OCI-M2 (cell line): ENCODE data around the gene SMYD3.
A peak's percentile ranks its signal among the peaks of the same experiment; 100 is the strongest.

Experiments
- DNase-seq: peaks from one replicate; lab custom pipeline; 2025; ENCODE audit not compliant: unreplicated experiment; lab: John Stamatoyannopoulos, UW

Gene SMYD3

DNA sequence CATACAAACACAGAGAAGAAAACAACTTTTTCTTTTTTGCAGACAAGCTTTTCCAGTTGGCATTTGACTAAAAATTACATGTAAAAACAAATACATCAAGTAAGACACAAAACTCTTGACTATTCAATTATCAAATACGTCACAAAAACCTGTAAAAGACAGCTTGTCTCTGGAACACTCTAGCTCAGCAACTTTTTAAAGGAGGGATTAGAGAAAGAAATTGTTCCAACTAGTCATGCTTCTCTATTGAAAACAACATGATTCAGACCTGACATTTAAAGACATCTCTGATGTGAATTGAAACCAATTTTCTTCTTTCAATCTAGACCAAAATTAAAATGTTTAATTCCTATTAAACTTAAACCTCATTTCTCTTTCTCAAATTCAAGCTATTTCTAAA, 30.3 kb downstream of the SMYD3 start:
- DNase-seq: no peak

DNA sequence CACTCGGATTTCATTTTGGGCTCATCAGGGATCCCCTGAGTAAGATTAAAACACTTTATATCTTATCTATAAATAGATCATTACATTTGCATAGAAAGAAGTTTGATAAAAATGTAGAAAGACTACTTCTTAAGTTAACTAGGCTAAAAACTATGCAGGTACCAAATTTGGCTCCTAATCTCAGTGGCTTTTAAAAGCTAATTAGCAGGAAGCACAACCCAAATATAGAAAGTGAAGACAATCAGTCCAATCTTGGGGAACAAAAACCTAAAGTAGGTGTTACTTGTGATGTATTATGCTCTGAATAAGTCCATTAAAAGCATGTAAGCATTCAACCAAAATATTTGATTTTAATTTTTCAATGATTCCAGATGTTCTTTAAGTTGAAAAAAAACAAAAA, 35.4 kb downstream of the SMYD3 start:
- DNase-seq: no peak

DNA sequence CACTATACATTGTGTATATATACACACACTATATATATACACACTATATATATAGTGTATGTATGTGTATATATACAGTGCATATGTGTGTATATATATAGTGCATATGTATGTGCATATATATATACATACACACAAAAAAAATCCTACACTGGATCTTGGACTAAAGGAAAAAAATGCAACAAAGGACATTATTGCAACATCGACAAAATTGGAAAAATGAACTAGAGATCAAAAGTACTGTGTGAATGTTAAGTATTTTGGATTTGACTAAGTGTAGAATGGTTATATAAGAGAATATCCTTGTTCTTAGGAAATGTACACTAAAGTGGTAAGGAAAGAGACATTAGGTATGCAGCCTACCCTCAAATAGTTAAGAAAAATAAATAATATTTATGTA, 36.5 kb downstream of the SMYD3 start:
- DNase-seq: no peak

DNA sequence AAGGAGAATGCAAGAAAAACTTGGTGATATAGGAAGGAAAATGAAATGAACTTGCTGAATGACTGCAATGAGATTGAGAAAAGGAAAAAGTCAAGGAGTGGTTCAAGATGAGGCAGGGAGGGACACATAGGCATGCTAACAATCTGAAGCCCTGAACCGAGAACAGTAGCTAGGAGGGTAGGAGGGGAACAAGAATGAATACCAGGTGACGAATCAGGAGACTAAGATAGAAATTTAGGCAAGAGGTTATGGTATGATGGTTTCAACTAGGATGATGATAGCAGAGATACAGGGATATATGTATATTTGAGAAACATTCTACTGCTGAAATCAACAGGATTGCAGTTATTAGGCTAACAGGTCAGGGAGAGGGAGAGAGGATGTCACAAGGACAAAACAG, 44.1 kb downstream of the SMYD3 start:
- DNase-seq: no peak

DNA sequence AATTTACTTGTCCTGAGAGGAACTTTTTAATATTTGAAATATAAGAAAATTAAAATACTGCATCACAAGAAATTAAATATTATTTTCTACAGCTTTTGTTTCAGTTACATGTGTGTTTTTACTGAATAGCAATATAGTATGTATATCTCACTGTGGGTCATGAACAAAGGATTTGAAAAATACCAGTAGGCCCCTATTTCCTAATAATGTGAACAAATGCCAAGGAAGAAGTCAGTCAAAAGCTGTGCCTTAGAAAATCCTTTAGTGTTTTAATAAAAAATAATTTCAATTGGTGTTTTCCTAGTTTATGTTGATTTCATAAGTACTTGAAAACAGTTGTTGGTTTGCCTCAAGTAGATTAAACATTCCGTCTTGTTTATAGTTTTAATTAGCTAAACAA, 46.7 kb downstream of the SMYD3 start:
- no peak for DNase-seq

DNA sequence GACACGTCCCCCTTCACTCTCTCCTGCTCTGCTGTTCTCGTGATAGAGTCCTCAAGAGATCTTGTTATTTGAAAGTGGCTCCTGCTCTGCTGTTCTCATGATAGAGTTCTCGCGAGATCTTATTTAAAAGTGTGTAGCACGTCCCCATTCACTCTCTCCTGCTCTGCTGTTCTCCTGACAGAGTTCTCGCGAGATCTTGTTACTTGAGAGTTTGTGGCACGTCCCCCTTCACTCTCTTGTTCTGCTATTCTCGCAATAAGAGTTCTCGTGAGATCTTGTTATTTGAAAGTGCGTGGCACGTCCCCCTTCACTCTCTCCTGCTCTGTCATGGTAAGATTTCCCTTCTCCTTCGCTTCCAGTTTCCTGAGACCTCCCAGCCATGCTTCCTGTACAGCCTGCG, 47.9 kb downstream of the SMYD3 start:
- no peak for DNase-seq

DNA sequence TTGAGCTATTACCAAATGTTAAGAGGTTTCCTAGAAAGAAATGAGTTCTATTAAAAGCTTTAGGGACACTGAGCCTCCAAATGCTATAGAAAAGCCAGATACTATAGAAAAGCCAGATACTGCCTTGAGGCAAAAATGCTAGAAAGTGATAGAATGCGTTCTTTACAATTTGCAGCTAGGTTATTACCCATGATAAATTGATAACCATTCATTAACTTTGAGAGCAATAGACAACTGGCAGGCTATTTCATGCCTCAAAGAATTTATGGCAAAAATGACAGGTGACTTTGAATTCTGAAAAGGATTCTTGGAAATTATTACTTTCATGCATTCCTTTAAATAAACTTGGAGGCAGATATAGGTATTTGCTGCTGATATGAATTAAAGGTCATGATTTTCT, 51.6 kb downstream of the SMYD3 start:
- no peak for DNase-seq

DNA sequence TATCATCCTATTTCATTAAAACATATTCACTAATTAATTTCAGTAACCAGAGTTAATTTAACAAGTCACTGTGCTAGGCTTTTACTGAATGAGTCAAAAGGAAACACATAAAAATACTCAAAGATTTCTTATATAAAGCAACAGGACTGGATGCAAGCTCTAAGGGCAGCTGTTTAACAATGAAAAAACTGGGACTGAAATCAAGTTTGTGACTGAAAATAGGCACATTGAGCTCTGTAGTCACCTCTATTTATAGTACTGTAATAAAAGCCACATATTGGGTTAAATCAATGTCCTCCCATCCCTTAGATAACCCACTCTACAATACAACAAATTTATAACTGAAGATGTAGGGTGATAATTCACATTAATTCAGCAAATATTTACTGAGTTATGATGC, 52.4 kb downstream of the SMYD3 start:
- DNase-seq: no peak

DNA sequence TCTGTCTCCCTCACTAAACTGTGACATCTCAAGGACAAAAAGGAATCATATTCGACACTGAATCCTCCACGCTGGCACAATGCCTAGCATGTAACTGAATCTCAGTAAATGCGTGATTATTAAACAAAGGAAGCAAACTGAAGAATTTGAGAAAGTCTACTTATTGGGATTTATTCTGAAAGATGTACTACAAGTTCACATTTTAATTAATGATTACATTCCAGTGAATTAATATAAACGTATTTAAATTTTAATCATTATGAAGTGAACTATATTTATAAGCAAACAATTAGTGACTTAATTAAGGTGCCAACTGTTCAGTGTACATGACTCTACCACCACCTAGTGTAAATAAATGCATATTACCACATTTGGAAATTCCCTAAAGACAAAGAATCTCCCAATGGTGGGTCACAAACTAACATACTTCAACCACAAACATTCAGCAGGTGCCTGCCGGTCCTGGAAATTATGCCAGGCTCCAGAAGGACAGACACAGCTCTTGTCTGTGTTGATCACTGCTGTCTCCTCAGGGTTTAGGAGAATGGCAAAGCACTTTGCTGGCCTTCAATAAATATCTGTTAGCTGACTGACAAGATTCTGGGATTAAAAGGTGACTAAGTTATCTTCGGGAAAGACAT, 56.3 kb downstream of the SMYD3 start:
- no peak for DNase-seq

DNA sequence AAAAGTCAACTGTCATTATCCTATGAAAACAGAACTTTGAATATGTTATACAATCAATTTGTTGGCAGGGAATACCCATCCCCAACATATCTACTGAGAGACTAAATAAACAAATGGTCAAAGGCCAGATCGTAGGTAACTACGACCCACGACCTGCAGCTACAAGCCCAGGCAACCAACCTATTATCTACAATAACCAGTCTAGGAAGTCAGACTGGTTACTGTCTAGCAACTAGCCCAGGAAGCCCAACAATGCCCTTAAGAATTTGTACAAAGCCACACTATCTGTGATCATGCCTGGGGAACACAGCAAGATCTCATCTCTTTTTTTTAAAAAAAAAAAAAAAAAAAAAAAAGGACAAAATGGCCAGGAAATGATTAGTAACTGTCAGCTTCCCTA, 58.7 kb downstream of the SMYD3 start:
- no peak for DNase-seq

DNA sequence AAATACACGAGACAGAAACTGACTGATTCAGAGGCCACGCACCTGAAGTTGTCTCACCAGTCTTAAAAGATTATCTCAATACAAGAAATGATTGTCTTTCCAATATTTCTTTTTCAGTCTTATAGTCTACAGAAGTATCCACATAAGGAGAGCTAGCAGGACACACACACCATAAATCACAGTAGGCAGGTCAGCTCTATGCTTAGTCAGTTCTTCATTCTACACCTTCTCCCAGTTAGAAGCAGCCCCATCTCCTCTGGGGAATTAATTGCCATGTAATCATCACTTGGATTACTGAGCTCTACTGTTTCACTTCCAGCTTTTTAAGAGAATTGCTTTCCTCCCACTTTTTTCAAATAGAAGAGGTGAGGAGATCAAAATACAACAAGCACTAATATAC, 59.6 kb downstream of the SMYD3 start:
- no peak for DNase-seq

DNA sequence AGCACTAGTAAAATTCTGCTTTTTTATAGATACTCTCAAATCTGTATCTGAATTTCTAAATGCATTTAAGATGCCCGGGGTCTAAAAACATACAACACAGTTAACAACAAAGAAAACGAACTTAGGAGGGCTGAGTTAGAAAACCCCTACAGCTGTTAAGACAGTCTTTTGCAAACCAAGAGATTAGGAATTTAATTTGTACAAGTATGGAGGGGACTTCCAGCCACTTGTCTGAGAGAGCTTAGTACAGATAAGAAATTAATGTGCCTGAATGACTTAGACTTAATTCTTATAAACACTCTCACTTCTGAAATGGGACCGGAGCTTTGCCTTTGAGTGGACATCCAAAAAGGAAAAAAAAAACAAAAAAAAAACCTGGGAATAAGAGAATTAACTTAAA, 61.6 kb downstream of the SMYD3 start:
- no peak for DNase-seq

DNA sequence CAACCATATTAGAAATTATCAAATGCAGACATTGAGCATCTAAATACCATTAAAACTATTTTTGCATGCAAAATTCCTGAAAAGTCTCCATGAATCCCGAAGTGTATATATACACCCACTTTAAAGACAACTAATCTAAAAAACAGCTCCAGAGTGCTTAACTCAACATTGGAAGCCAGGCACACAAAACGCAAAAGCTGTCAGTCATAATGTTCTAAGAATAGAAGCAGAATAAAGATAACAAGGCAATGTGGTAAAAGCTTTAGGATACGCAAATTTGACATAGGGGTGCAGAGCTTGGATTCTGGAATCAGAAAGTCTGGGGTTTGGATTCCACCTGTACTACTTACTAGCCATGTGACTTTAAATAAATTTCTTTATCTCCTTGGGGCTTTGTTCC, 62.5 kb downstream of the SMYD3 start:
- no peak for DNase-seq

DNA sequence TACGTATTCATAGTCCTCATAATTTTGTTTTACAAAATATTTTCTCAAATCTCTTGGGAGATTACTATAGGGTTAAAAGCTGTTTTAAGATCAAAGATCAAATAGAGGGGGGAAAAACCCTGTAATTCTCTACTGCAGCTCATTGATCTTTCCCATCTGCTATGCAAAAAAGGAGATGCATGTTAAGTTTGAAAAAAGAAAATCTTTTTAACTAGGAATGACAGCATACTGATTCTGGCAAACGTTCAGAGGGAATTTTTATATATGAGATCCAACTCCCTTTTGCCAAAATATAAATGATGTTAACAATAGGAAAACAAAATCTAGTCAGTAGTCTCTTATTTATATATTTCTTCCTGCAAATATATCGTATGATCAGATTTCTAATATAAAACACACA, 69.1 kb downstream of the SMYD3 start:
- DNase-seq: no peak

DNA sequence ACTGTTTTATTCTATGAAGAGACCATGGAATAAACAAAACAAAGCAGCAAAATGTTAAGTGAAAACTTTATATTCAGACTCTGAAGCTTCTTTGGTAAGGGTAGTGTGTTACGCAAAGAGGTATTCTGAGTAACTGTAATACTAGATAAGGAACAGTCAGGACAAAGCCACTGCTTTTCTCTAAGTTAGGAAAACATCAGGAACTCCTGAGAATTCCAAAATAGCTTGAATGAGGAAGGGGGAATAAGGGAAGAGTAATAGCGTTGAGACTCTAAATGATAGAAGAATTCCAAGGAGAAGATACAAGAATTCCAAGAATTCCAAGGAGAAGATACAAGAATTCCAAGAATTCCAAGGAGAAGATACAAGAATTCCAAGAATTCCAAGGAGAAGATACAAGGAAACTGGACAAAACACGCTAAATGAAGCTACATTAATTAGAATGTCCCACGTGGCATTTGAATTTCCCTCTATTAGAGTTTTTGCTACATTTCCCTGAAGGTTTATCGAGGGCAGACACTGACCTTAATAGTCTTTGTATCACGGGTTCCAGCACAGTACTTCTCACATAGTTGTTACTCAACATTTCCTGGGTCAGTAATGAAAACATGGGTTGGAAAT, 71.5 kb downstream of the SMYD3 start:
- DNase-seq: no peak

DNA sequence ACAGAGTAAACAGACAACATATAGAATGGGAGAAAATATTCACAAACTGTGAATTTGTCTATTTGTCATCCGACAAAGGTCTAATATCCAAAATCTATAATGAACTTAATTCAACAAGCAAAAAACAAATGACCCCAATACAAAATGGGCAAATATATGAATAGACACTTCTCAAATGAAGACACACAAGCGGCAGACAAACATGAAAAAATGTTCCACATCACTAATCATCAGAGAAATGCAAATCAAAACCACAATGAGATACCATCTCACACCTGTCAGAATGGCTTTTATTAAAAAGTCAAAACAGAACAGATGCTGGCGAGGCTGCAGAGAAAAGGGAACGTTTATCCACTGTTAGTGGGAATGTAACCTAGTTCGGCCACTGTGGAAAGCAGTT, 72.7 kb downstream of the SMYD3 start:
- no peak for DNase-seq

DNA sequence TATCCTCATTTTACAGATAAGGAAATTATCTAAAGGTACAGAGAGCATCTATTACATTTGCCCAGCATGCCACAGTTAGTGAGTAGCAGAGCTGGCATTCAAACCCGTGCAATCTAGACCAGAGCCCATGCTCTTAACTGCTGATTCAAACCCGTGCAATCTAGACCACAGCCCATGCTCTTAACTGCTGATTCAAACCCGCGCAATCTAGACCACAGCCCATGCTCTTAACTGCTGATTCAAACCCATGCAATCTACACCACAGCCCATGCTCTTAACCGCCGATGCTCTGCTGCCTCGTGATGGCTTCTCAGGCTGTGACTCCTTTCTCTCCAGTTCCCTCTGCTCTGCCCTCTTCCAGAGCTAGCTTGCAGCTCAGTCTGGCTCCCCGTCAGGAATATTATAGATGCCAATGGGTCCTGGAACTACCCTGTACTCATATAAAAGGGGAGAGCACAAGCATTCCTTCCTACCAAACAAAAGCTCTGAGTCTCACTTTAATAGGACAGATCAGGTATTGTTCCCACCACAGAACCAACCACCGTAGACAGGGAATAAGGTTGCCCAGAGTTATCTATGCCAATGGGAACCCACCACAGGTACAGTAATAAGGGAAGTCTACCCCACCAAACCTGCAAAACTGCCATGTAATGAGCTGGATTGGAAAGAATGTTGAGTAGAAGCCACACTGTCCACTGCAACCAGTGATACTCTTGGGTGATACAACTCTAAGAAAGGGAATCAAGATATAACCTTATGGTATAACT, 78.4 kb downstream of the SMYD3 start:
- no peak for DNase-seq

DNA sequence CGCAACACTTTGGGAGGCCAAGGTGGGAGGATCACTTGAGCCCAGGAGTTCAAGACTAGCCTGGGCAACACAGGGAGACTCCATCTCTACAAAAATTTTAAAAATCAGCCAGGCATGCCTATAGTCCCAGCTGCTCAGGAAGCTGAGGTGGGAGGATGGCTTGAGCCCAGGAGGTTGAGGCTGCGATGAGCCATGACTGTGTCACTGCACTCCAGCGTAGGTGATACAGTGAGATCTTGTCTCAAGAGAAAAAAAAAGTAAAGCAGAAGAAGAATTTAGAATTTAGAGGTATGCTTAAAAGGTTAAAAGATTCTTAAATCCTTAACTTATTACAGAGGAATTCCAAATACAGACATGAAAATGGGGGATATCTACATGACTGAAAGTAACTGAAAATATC, 79.5 kb downstream of the SMYD3 start:
- DNase-seq: no peak

DNA sequence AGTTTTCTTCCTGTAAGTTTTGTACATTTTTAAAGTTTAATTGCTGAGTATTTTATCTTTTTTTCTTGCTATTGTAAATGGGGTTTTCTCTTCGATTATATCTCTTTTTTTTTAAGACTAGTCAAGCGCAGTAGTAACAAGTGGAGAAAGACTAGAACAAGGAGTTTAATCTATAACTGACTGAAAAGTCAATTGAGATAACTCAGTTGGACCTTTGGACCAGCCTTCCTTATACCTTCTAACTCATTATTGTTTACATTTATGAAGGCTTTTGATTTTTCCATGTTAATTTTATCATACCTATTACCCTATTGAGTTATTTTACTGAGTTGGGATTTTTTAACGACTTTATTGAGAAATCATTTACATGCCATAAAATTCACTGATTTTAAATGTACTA, 81.2 kb downstream of the SMYD3 start:
- DNase-seq: no peak

DNA sequence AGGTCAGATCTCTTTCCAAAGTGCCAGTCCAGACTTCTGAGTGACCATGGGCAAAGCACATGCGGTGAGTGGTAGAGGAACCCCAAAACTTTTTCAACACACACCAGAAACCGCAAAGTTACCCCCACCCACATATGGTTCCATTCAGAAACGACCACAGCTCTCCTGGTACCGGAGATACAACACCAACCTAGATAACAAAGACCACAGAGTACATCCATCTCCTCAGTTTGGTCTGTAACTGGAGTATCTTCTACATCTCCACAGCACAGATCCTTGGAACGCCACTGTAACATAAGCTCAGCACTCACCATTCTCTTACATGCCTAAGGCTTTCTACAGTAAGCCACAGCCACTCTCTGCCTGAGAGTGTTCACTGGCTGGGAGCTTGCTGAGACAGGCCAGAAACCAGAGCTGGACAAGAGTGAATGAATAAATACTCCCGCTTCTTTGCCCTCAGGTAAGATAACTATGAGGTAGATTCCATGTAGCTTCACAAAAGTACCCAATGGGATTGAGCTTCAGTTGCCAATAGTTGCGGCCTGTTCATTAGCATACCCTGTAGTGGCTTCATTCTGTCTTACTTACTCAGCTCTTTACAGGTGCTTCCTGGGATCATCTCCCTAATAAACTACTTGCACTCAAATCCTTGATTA, 81.8 kb downstream of the SMYD3 start:
- peak; percentile 75 for DNase-seq

DNA sequence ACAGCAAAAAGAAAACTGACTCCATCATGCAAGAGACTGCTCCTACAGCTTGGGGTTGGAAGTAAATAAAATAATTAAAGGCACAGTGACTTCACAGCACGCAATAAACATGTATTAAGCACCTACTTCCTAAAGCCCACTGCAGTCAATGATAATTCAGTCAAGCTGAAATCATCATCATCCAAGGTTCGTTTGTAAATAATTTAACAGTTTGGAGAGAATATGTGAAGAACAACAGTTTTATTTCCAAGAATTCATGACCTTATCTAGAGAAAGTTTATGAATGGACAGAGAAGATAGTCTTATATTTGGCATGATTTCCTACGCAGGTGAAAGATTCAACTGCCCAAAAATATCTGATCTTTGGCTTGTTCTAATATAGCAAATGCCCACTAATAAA, 86.8 kb downstream of the SMYD3 start:
- DNase-seq: no peak
